ENCODE results near the gene SLC17A5. TPM values are rescaled to one million over a fixed set of nuclear protein-coding genes. Genes with fewer than 3 reads are reported as not detected.

SLC17A5 gene
- total and polyA plus RNA-seq, 10 of the 15 experiments (the other 5 are each of a cell fraction or from before 2014, with no cell fraction given): 2.3 to 7.2 (median 5.0) TPM

DNA sequence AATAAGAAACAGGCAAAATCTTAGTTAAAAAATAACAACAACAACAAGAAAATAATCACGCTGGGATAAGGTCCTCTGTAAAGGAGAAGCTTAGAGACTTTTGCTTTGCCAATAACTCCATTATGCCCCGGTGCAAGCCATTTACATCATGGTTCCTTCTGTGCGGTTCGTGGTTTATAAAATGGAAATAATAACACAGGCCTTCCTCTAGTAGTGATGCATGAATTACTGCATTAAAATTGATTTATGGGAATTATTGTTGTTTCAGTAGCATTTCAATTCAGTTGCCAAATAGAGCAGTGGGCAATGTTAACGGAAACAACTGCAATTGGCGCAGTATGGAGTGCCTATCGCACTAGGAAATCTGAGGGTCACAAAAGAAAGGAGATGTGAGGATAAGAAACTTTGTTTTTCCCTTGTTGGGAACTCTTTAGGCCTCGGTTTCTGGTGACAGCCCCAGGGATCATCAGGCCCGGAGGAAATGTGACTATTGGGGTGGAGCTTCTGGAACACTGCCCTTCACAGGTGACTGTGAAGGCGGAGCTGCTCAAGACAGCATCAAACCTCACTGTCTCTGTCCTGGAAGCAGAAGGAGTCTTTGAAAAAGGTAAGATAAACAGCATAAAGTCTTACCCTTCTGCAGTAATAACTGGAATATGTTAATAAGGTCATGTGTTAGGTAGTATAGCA is 43.3 kb upstream of the SLC17A5 start (continued):
- TF ChIP-seq, protein P1, sequence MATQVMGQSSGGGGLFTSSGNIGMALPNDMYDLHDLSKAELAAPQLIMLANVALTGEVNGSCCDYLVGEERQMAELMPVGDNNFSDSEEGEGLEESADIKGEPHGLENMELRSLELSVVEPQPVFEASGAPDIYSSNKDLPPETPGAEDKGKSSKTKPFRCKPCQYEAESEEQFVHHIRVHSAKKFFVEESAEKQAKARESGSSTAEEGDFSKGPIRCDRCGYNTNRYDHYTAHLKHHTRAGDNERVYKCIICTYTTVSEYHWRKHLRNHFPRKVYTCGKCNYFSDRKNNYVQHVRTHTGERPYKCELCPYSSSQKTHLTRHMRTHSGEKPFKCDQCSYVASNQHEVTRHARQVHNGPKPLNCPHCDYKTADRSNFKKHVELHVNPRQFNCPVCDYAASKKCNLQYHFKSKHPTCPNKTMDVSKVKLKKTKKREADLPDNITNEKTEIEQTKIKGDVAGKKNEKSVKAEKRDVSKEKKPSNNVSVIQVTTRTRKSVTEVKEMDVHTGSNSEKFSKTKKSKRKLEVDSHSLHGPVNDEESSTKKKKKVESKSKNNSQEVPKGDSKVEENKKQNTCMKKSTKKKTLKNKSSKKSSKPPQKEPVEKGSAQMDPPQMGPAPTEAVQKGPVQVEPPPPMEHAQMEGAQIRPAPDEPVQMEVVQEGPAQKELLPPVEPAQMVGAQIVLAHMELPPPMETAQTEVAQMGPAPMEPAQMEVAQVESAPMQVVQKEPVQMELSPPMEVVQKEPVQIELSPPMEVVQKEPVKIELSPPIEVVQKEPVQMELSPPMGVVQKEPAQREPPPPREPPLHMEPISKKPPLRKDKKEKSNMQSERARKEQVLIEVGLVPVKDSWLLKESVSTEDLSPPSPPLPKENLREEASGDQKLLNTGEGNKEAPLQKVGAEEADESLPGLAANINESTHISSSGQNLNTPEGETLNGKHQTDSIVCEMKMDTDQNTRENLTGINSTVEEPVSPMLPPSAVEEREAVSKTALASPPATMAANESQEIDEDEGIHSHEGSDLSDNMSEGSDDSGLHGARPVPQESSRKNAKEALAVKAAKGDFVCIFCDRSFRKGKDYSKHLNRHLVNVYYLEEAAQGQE (IDR thresholded peaks at IDR 0.05; ENCODE audit: low read depth, low read length): no peak
- no peak for TF ChIP-seq ASH2L (IDR thresholded peaks at IDR 0.05; ENCODE audit: borderline replicate concordance, low read depth)
- no peak for TF ChIP-seq PML (IDR thresholded peaks at IDR 0.05; ENCODE audit: low read length)
- no peak for TF ChIP-seq SREBF2 (IDR thresholded peaks at IDR 0.05; ENCODE audit: low read length)
- TF ChIP-seq, protein P2, sequence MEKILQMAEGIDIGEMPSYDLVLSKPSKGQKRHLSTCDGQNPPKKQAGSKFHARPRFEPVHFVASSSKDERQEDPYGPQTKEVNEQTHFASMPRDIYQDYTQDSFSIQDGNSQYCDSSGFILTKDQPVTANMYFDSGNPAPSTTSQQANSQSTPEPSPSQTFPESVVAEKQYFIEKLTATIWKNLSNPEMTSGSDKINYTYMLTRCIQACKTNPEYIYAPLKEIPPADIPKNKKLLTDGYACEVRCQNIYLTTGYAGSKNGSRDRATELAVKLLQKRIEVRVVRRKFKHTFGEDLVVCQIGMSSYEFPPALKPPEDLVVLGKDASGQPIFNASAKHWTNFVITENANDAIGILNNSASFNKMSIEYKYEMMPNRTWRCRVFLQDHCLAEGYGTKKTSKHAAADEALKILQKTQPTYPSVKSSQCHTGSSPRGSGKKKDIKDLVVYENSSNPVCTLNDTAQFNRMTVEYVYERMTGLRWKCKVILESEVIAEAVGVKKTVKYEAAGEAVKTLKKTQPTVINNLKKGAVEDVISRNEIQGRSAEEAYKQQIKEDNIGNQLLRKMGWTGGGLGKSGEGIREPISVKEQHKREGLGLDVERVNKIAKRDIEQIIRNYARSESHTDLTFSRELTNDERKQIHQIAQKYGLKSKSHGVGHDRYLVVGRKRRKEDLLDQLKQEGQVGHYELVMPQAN (conservative IDR thresholded peaks at IDR 0.05): no peak
- TF ChIP-seq, protein P3, sequence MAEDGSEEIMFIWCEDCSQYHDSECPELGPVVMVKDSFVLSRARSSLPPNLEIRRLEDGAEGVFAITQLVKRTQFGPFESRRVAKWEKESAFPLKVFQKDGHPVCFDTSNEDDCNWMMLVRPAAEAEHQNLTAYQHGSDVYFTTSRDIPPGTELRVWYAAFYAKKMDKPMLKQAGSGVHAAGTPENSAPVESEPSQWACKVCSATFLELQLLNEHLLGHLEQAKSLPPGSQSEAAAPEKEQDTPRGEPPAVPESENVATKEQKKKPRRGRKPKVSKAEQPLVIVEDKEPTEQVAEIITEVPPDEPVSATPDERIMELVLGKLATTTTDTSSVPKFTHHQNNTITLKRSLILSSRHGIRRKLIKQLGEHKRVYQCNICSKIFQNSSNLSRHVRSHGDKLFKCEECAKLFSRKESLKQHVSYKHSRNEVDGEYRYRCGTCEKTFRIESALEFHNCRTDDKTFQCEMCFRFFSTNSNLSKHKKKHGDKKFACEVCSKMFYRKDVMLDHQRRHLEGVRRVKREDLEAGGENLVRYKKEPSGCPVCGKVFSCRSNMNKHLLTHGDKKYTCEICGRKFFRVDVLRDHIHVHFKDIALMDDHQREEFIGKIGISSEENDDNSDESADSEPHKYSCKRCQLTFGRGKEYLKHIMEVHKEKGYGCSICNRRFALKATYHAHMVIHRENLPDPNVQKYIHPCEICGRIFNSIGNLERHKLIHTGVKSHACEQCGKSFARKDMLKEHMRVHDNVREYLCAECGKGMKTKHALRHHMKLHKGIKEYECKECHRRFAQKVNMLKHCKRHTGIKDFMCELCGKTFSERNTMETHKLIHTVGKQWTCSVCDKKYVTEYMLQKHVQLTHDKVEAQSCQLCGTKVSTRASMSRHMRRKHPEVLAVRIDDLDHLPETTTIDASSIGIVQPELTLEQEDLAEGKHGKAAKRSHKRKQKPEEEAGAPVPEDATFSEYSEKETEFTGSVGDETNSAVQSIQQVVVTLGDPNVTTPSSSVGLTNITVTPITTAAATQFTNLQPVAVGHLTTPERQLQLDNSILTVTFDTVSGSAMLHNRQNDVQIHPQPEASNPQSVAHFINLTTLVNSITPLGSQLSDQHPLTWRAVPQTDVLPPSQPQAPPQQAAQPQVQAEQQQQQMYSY (CRISPR knock-in tag; IDR thresholded peaks at IDR 0.05): no peak
- TF ChIP-seq IKZF1 (conservative IDR thresholded peaks at IDR 0.05): no peak
- TF ChIP-seq STAT1 (conservative IDR thresholded peaks at IDR 0.05): no peak
